ENCODE data around the gene C2CD3. TPM values are rescaled to one million over a fixed set of nuclear protein-coding genes. Genes with fewer than 3 reads are reported as not detected.
"Not testable (repeated sequence)": the region's sequence is repeated elsewhere in the genome, so short reads cannot be mapped to it uniquely, and the experiment has no call there.

The C2CD3 gene
- total RNA-seq, 2 experiments from 2014 or later = 31.9 to 35.1 TPM

DNA sequence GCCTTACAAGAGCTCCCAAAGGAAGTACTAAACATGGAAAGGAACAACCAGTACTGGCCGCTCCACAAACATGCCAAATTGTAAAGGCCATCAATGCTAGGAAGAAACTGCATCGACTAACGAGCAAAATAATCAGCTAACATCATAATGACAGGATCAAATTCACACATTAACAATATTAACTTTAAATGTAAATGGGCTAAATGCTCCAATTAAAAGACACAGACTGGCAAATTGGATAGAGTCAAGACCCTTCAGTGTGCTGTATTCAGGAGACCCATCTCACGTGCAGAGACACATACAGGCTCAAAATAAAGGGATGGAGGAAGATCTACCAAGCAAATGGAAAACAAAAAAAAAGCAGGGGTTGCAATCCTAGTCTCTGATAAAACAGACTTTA lies 109.2 kb downstream of the C2CD3 start:
- peaks cover 81% of the 10 kb centered on the region for H3K36me3 Mint-ChIP-seq (ENCODE audit: low read depth)
- H3K4me3 Mint-ChIP-seq; H3K4me3 ChIP-seq (ENCODE audit: low read length); intact Hi-C loops (cut with DNase I, micrococcal nuclease); H3K27me3 Mint-ChIP-seq; H3K27me3 ChIP-seq (ENCODE audit: control insufficient read depth in 1 of 2, insufficient read depth in 2 of 2, low read length in 2 of 2); ATAC-seq (ENCODE audit: poor library complexity); DNase-seq; CTCF ChIA-PET; H3K4me1 ChIP-seq (ENCODE audit: insufficient read depth, low read length); H3K27ac ChIP-seq (ENCODE audit: low read depth in 1 of 2, low read length in 2 of 2); H3K27ac Mint-ChIP-seq; H3K9me3 ChIP-seq (ENCODE audit: control insufficient read depth in 1 of 2, insufficient read depth in 1 of 2, low read length in 2 of 2); H3K9me3 Mint-ChIP-seq; H3K4me1 Mint-ChIP-seq (ENCODE audit: low read depth): not testable (repeated sequence)
- POLR2A ChIA-PET = interaction anchor here (0.6 kb wide), 1 partner anchor 101 kb away, joined by 3 read pairs; no protein-coding TSS in a partner anchor
- H3K36me3 ChIP-seq (ENCODE audit: insufficient read depth, low read length) = peaks cover 13% of the 10 kb centered on the region

DNA sequence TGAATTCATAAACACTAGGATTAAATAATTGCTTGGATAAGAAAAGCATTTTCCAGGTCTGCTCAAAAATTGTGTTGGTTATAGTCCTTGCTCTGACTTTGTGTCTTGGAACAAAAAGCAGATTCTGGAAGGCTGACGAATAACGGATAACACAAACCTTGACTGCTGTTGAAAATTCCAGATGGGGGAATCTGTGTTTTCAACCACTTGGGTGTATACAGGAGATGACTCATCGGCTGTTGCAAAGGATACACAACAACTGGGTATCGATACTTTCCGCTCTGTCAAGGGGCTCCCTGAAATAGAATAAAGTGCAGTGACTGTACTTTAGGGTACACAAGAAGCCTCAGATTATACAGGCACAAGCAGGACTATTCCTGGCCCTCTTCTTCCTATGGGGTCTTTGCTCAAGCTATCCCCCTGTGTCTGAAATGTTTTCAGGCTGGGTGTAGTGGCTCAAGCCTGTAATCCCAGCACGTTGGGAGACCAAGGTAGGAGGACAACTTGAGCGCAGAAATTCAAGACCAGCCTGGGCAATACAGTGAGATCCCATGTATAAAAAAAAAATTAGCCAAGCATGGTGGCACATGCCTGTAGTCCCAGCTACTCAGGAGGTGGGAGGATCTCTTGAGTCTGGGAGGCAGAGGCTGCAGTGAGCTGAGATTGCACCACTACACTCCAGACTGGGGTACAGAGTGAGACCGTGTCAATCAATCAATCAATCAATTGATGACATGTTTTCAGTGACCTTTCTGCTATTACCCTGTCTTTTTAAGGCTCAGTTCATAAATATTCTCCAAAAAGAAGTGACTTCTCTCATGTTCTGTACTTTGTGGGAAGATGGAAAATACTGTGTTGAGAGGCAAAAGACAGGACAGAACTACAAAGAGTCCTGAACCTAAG lies 113.3 kb downstream of the C2CD3 start:
- intact Hi-C loops (cut with DNase I, micrococcal nuclease) = no loop called here
- Mint-ChIP-seq H3K27ac (no peak overlapping the region), H3K9me3 (no peaks in the 10 kb centered on the region), H3K27me3 (no peaks in the 10 kb centered on the region), H3K4me3 (no peak overlapping the region), H3K36me3 (ENCODE audit: low read depth) (peaks cover 74% of the 10 kb centered on the region), H3K4me1 (ENCODE audit: low read depth) (no peaks in the 10 kb centered on the region)
- ChIA-PET CTCF (no interaction called here), POLR2A (interaction anchor here (0.9 kb wide), 1 partner anchor 83 kb away, joined by 3 read pairs; no protein-coding TSS in a partner anchor)
- peaks cover 41% of the 10 kb centered on the region for H3K36me3 ChIP-seq (ENCODE audit: insufficient read depth, low read length)
- H3K4me1 ChIP-seq (ENCODE audit: insufficient read depth, low read length) = no peaks in the 10 kb centered on the region
- H3K27ac ChIP-seq (ENCODE audit: low read depth in 1 of 2, low read length in 2 of 2) = no peak overlapping the region
- no peak overlapping the region for H3K4me3 ChIP-seq (ENCODE audit: low read length)
- TF ChIP-seq, protein P1, sequence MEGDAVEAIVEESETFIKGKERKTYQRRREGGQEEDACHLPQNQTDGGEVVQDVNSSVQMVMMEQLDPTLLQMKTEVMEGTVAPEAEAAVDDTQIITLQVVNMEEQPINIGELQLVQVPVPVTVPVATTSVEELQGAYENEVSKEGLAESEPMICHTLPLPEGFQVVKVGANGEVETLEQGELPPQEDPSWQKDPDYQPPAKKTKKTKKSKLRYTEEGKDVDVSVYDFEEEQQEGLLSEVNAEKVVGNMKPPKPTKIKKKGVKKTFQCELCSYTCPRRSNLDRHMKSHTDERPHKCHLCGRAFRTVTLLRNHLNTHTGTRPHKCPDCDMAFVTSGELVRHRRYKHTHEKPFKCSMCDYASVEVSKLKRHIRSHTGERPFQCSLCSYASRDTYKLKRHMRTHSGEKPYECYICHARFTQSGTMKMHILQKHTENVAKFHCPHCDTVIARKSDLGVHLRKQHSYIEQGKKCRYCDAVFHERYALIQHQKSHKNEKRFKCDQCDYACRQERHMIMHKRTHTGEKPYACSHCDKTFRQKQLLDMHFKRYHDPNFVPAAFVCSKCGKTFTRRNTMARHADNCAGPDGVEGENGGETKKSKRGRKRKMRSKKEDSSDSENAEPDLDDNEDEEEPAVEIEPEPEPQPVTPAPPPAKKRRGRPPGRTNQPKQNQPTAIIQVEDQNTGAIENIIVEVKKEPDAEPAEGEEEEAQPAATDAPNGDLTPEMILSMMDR (IDR thresholded peaks at IDR 0.05) = no peak
- ATAC-seq (ENCODE audit: poor library complexity) = no peak
- no peaks in the 10 kb centered on the region for H3K27me3 ChIP-seq (ENCODE audit: control insufficient read depth in 1 of 2, insufficient read depth in 2 of 2, low read length in 2 of 2)
- no peak for DNase-seq
- no peaks in the 10 kb centered on the region for H3K9me3 ChIP-seq (ENCODE audit: control insufficient read depth in 1 of 2, insufficient read depth in 1 of 2, low read length in 2 of 2)

DNA sequence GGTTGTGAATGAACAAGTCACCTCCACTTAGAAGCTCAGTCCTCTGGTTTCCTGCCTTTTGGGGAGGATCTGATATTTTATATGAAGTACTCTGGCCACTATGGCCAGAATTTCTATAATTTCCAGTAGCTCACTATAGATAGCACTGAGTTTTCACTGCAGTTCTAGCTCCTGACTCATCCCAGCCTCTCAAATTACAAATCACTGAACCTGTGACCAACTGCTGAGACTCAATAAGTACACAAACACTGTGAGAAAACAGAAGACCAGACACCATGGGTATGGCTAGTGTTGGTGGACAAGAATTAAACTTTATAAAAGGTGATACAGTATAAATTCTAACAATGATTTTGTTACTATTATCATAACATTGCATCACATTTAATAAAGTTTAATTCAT lies 114.9 kb downstream of the C2CD3 start:
- peaks cover 42% of the 10 kb centered on the region for H3K36me3 ChIP-seq (ENCODE audit: insufficient read depth, low read length)
- ChIA-PET CTCF (no interaction called here), POLR2A (no interaction called here)
- Mint-ChIP-seq H3K9me3 (no peaks in the 10 kb centered on the region), H3K27me3 (no peaks in the 10 kb centered on the region), H3K4me3 (no peak overlapping the region), H3K27ac (peak overlapping the region; percentile 49), H3K4me1 (ENCODE audit: low read depth) (no peaks in the 10 kb centered on the region), H3K36me3 (ENCODE audit: low read depth) (peaks cover 76% of the 10 kb centered on the region)
- no peak overlapping the region for H3K27ac ChIP-seq (ENCODE audit: low read depth in 1 of 2, low read length in 2 of 2)
- H3K4me1 ChIP-seq (ENCODE audit: insufficient read depth, low read length) = no peaks in the 10 kb centered on the region
- ATAC-seq (ENCODE audit: poor library complexity) (no peak), DNase-seq (no peak)
- intact Hi-C loops (cut with DNase I, micrococcal nuclease) = no loop called here
- H3K4me3 ChIP-seq (ENCODE audit: low read length) = no peak overlapping the region
- H3K27me3 ChIP-seq (ENCODE audit: control insufficient read depth in 1 of 2, insufficient read depth in 2 of 2, low read length in 2 of 2) = no peaks in the 10 kb centered on the region
- H3K9me3 ChIP-seq (ENCODE audit: control insufficient read depth in 1 of 2, insufficient read depth in 1 of 2, low read length in 2 of 2) = no peaks in the 10 kb centered on the region
- TF ChIP-seq, protein P1 (IDR thresholded peaks at IDR 0.05) = no peak
